Fibroblast of villous mesenchyme (primary cell): Measurements from ENCODE around the gene ABCA7. TPM values are rescaled to one million over a fixed set of nuclear protein-coding genes. Genes with fewer than 3 reads are reported as not detected.

Experiments
- DNase-seq: peaks from one replicate; pipeline ENCODE4 v3.0.0-alpha.2; 2010; ENCODE audit warnings: low read depth
- H3K4me3 ChIP-seq: 2 replicates; pipeline ENCODE4 v1.5.1; 2011; ENCODE audit warnings: low read depth, mild to moderate bottlenecking, low read length
- CTCF ChIP-seq: IDR thresholded peaks from 2 replicates; pipeline ENCODE4 v1.5.1; 2012; ENCODE audit warnings: low read depth, mild to moderate bottlenecking, low read length; ENCODE audit not compliant: insufficient read depth
- total RNA-seq: library from RNA; depleted of rRNA; stranded (reverse); fragments of >200 nt; gene quantifications from 2 replicates; pipeline ENCODE4 v1.2.3, GENCODE V29; 2012

The ABCA7 gene
- total RNA-seq, 1 donor: 11.2 TPM

DNA sequence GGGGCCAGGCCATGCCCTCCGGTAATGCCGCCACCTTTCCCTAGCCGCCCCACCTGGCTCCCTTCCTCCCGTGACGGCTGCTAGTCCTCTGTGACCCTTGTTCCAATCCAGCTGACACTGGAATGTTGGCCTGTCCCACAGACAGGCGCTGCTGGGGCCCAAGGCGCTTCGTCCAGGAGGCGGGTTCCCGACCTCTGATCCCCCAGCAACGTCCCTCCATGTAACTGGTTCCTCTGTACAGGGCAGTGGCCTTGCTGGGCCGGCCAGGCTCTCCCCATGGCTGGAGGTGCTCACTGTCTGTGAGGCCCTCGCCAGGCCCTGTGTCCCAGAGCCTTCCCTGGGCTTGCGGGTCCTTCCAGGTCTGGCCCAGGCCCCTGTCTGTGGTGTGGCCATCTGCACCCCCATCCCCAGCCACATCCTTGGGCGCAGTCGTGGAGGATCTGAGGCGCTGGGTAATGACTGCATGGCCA is 46.5 kb upstream of the ABCA7 start:
- no peak for TF ChIP-seq CTCF

DNA sequence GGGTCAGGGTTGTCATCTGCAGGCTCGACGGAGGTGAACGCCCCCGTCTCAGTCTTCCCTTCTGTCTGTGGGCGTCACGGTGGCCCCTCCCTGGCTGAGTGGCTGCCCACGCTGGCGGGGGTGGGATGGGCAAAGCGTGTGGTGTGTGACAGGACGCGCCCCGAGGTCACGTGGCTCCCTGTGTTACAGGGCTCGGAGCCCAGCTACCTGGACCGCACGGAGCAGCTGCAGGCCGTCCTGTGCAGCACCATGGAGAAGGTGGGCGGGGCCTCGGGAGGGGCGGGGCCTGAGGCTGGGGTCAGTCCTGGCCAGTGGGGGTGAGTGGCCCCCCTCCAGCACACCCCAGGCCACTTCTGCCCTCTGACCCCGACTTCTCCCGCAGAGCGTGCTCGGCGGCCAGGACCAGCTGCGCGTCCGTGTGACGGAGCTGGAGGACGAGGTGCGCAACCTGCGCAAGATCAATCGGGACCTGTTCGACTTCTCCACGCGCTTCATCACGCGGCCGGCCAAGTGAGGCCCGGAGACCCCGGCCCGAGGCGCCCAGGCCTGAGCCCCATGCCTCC is 46.0 kb upstream of the ABCA7 start:
- TF ChIP-seq CTCF: no peak
- DNase-seq: no peak
- no peak overlapping the region for H3K4me3 ChIP-seq

More for the DNA sequence above, 46.5 kb upstream of the ABCA7 start:
- H3K4me3 ChIP-seq: no peak overlapping the region
- no peak for DNase-seq

- H3K4me3 ChIP-seq: no peak overlapping the region
- no peak for TF ChIP-seq CTCF
- DNase-seq: no peak
Observed at GRCh38 chr19:994516-994915, 45.4 kb upstream of the ABCA7 start.

DNA sequence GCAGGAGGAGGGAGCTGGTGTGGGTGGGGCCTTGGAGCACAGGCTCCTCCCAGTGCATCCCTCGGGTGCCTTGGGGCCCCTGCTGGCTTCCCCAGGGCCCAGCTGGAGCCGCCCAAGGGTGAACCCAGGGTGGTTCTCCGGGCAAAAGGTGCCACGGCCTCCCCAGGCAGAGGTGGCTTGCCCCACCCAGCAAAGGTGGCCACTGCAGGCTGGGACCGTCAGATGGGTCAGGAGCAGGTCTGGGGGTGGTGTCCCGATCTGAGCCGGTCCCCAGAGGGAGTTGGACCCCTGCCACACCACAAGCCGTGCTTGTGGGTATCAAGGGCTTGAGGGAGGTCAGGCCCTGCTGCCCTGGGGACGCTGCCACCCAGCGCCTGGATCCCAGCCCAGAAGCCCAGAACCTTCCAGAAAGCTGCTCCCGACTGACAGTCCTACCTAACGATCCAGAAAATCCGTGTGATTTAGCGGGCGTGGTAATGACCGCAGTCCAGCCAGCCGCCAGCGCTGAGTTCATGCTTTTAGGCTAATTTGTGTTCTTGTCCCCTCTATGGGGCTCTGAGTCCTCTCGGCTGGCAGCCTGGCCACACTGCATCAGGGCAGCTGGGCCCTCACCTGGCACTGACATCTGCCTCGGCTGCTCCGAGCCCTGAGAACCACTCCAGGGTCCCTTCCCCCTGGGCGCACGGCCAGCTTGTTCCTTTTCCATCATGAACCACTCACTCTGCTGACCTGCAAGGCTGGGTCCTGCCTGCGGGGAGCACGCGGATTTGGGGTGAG is 44.7 kb upstream of the ABCA7 start:
- DNase-seq: no peak
- H3K4me3 ChIP-seq: no peak overlapping the region
- no peak for TF ChIP-seq CTCF

GRCh38 chr19:996051-996838 is 43.7 kb upstream of the ABCA7 start:
- H3K4me3 ChIP-seq: peak overlapping the region; percentile 37
- DNase-seq: peak; percentile 74
- TF ChIP-seq CTCF: no peak

- TF ChIP-seq CTCF: no peak
- H3K4me3 ChIP-seq: no peak overlapping the region
- no peak for DNase-seq
Observed at GRCh38 chr19:998064-998463, 41.8 kb upstream of the ABCA7 start.
